Thoracic aorta (tissue), 2 donors: ENCODE data around the gene BOK. TPM values are rescaled to one million over a fixed set of nuclear protein-coding genes. Genes with fewer than 3 reads are reported as not detected.

Source experiments
- ATAC-seq: fragments of 150-250 bp; one replicate; pipeline ENCODE4 v1.8.0; 2017; ENCODE audit warnings: low read depth; ENCODE audit not compliant: insufficient number of reproducible peaks, low FRiP score
- DNase-seq: peaks from one replicate; pipeline ENCODE4 v3.0.0-alpha.2; 2020; ENCODE audit warnings: low spot score
- H3K27ac ChIP-seq, 2 donors: fragments of 200-600 bp; sonication (generic); 1 replicate in 1 of 2; 2 replicates in 1 of 2; pipeline ENCODE4 v1.5.1; 2016; ENCODE audit warnings: mild to moderate bottlenecking in 2 of 2, moderate library complexity in 2 of 2
- H3K27me3 ChIP-seq: fragments of 200-600 bp; sonication (generic); replicated peaks from 2 replicates; pipeline ENCODE4 v1.6.0; 2016; ENCODE audit warnings: mild to moderate bottlenecking; ENCODE audit not compliant: insufficient read depth
- H3K36me3 ChIP-seq: fragments of 200-600 bp; sonication (generic); one replicate; pipeline ENCODE4 v1.5.1; 2016
- H3K4me1 ChIP-seq, 2 donors: fragments of 200-600 bp; sonication (generic); 1 replicate in 1 of 2; 2 replicates in 1 of 2; pipeline versions ENCODE4 v1.5.1 to v1.6.0; 2016; ENCODE audit warnings: low read depth in 2 of 2, mild to moderate bottlenecking in 1 of 2; ENCODE audit not compliant: control insufficient read depth in 1 of 2
- H3K4me3 ChIP-seq: fragments of 200-600 bp; sonication (generic); 2 replicates; pipeline ENCODE4 v1.5.1; 2016; ENCODE audit warnings: mild to moderate bottlenecking
- H3K9me3 ChIP-seq: fragments of 200-600 bp; sonication (generic); 2 replicates; pipeline ENCODE4 v1.5.1; 2016
- total RNA-seq, 2 donors: library from RNA; depleted of rRNA; stranded (reverse); fragments of >200 nt; gene quantifications; one replicate each; pipeline versions ENCODE4 v1.1.0 to v1.2.3, GENCODE V29; 2016
- TF ChIP-seq, protein P1 (sequence below): fragments of 200-600 bp; sonication (generic); IDR thresholded peaks from one replicate; pipeline ENCODE4 v1.5.1; 2019; ENCODE audit warnings: antibody characterized with exemption

BOK gene
- total RNA-seq, 2 donors from 2014 or later = 10.7 to 27.5 TPM

DNA sequence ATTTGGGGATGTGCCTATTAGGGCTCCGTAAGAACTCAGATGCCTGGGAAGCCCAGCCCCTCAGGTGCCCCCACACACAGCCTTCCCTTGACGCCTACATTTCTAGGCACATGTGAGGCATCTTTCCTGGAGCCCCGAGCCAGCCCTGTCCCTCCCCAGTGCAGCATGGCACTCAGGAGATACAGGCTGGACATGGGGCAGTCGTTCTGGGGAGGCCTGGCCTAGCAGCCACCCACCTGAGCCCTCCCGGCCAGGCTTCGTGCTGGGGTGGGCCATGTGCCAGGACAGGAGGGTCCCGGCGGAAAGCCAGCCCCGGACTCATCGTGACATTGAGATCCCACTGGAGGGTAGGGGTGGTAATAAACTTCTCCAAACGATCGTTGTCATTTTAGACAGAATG is 15.2 kb downstream of the BOK start:
- ATAC-seq = no peak
- TF ChIP-seq, protein P1, sequence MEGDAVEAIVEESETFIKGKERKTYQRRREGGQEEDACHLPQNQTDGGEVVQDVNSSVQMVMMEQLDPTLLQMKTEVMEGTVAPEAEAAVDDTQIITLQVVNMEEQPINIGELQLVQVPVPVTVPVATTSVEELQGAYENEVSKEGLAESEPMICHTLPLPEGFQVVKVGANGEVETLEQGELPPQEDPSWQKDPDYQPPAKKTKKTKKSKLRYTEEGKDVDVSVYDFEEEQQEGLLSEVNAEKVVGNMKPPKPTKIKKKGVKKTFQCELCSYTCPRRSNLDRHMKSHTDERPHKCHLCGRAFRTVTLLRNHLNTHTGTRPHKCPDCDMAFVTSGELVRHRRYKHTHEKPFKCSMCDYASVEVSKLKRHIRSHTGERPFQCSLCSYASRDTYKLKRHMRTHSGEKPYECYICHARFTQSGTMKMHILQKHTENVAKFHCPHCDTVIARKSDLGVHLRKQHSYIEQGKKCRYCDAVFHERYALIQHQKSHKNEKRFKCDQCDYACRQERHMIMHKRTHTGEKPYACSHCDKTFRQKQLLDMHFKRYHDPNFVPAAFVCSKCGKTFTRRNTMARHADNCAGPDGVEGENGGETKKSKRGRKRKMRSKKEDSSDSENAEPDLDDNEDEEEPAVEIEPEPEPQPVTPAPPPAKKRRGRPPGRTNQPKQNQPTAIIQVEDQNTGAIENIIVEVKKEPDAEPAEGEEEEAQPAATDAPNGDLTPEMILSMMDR = no peak
- H3K4me1 ChIP-seq = no peaks in the 10 kb centered on the region

DNA sequence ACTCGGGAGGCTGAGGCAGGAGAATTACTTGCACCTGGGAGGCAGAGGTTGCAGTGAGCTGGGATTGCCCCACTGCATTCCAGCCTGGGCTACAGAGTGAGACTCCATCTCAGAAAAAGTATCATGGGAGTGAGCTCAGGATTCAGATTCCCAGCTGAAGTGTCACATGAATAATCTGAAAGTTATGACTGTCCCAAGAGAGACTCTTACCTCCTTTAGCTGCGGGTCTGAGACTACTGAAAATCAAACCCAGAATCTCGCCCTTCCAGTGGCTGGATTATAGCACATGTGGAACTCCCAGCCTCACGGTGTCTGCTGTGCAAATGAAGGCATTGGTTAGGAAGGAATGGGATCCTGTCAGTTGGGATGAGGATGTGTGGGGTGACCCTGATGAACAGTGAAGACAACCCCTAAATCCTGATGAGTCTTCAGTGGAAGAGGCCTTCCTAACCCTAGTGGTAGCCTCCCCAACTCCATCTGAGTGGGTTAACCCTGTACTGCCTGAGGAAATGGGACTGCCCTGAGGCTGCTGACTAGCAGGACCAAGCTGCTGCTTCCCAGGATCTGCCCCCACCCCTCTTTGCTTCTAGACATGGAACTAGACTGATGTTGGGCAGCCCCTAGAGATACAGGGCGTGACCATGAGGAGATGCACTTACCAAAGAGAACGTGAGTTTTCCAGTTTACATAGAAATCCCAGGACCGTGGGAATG is 16.5 kb downstream of the BOK start:
- Histone ChIP-seq H3K4me3 (no peak overlapping the region), H3K9me3 (no peaks in the 10 kb centered on the region), H3K27me3 (no peaks in the 10 kb centered on the region), H3K36me3 (no peaks in the 10 kb centered on the region), H3K27ac (no peak overlapping the region), H3K4me1 (no peaks in the 10 kb centered on the region)
- TF ChIP-seq, protein P1 = no peak
- ATAC-seq (no peak), DNase-seq (no peak)

More for the DNA sequence above, 15.2 kb downstream of the BOK start:
- Histone ChIP-seq H3K27me3 (no peaks in the 10 kb centered on the region), H3K4me3 (no peak overlapping the region), H3K36me3 (no peaks in the 10 kb centered on the region), H3K9me3 (no peaks in the 10 kb centered on the region), H3K27ac (no peak overlapping the region)
- DNase-seq = no peak

DNA sequence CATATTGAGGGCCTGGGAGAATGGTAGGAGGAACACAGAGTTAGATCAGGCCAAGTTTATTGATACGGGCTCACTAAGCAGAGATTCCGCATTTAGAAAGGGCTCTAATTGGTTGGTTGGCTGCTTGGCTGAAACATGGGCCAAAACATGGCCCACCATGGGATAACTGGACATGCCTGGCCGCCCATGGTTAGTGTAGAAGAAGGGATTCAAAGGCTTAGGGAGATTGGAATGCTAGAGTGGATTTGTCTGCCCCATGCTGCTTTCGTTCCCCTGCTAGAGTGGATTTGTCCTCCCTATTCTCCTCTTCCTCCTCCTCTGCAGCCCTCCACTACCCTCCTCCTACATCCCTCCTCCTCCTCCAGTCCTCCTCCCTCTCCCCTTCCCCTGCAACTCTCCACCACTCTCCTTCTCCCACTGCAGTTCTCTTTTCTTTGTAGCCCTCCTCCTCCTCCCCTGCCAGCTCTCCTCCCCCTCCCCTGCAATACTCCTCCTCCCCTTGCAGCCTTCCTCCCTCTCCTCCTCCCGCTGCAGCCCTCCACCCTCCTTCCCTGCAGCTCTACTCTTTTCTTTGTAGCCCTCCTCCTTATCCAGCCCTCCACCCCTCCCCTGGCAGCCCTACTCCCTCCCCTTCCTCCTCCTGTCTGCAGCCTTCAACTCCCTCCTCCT is 17.2 kb downstream of the BOK start:
- H3K9me3 ChIP-seq = no peaks in the 10 kb centered on the region
- no peak for ATAC-seq

DNA sequence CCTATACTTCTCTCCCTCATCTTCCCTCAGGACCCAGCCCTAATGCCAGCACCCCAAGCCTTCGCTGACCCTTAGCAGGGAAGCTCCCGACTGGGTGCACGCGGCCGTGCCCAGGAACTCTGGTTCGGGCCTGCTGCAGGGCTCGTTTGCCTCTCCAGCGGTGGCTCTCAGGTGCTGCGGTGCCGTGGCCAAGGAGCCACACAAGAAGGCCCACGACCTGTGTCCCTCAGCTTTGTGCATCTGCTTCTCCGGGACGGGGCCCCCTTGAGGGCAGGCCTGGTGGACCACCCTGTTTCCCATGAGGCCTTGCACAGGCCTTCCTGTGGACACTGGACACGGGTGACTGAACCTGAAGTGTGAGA is 17.7 kb downstream of the BOK start:
- Histone ChIP-seq H3K9me3 (no peaks in the 10 kb centered on the region), H3K36me3 (no peaks in the 10 kb centered on the region), H3K27me3 (no peaks in the 10 kb centered on the region), H3K4me3 (no peak overlapping the region), H3K4me1 (no peaks in the 10 kb centered on the region), H3K27ac (no peak overlapping the region)
- TF ChIP-seq, protein P1 = no peak
- ATAC-seq (no peak), DNase-seq (no peak)

More for the DNA sequence above, 17.2 kb downstream of the BOK start:
- no peak for DNase-seq
- Histone ChIP-seq H3K4me3 (no peak overlapping the region), H3K4me1 (no peaks in the 10 kb centered on the region), H3K27ac (no peak overlapping the region), H3K27me3 (no peaks in the 10 kb centered on the region), H3K36me3 (no peaks in the 10 kb centered on the region)
- TF ChIP-seq, protein P1 = no peak

DNA sequence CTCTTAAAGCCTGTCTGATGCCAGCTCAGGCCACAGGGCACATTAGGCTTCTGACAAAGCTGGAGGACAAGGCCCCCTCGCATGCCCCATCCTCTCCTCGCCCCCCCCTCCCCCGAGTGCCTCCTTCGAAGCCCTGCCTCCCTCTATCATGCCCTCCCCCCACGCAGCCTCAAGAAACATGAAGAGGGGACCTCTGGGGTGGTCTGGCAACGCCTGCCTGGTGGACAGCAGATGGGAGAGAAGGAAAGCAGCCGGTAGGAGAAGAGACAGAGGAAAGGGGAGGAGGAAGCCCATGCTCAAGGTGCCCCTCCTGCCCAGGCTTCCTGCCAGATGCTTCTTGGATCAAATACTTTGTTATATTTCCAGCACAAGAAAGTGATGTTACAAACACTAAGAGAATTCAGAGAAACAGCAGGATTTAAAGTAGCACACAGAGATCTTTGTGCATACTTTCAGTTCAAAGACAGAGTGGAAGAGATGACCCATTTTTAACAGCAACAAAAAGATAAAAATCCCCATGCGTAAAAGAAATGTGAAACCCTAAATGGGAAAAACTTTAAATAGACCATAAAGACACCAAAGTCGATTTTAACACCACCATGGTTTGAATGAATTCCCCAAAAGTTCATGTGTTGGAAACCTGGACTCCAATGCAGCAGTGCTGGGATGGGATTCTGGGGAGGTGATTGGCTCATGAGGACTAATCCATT is 19.0 kb downstream of the BOK start:
- no peaks in the 10 kb centered on the region for H3K27me3 ChIP-seq
- peaks cover 6% of the 10 kb centered on the region for H3K36me3 ChIP-seq
- H3K27ac ChIP-seq = no peak overlapping the region
- no peak overlapping the region for H3K4me3 ChIP-seq
- TF ChIP-seq, protein P1 = no peak
- H3K9me3 ChIP-seq = no peaks in the 10 kb centered on the region
- DNase-seq = no peak
- ATAC-seq = no peak
- no peaks in the 10 kb centered on the region for H3K4me1 ChIP-seq
